ENCODE results near the gene EFNA5.

DNA sequence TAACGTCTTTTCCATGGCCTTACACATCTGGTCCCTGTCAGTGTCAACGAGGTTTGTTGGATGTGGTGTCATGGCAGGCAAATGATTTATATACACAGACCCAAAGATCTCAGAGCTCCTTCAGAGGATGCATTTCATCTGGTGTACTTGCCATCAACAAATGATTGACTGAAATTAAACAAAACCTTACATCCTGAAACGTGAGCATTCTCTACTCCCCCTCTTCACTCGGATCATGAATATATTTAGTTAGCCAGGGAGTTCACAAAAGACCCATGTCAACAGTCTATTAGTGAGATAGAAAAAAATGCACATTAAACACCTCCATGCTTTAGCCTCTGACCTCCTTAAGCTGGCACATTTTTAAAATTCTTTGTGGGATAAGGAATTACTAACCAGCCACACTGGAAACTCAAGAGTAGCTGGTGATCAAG, 215.6 kb downstream of the EFNA5 start:
- TF ChIP-seq, protein P1, sequence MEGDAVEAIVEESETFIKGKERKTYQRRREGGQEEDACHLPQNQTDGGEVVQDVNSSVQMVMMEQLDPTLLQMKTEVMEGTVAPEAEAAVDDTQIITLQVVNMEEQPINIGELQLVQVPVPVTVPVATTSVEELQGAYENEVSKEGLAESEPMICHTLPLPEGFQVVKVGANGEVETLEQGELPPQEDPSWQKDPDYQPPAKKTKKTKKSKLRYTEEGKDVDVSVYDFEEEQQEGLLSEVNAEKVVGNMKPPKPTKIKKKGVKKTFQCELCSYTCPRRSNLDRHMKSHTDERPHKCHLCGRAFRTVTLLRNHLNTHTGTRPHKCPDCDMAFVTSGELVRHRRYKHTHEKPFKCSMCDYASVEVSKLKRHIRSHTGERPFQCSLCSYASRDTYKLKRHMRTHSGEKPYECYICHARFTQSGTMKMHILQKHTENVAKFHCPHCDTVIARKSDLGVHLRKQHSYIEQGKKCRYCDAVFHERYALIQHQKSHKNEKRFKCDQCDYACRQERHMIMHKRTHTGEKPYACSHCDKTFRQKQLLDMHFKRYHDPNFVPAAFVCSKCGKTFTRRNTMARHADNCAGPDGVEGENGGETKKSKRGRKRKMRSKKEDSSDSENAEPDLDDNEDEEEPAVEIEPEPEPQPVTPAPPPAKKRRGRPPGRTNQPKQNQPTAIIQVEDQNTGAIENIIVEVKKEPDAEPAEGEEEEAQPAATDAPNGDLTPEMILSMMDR (IDR thresholded peaks at IDR 0.05; ENCODE audit: low read depth, low read length) = no peak
- TF ChIP-seq POLR2A (IDR thresholded peaks at IDR 0.05; ENCODE audit: extremely low read depth, insufficient read length) = no peak

Measured in NB4 (cell line).